OCI-LY1 (cell line): ENCODE data around the gene PLIN5.

Source experiments
- H2AFZ ChIP-seq: fragments of 200-600 bp; sonication (generic), shearing (Covaris generic); 2 replicates; pipeline ENCODE4 v1.6.0; 2014; ENCODE audit warnings: antibody characterized with exemption, mild to moderate bottlenecking, low read length
- H3F3A ChIP-seq: fragments of 200-600 bp; sonication (generic), shearing (Covaris generic); 2 replicates; pipeline ENCODE4 v1.6.0; 2014; ENCODE audit warnings: mild to moderate bottlenecking, antibody characterized with exemption, low read length, moderate library complexity; ENCODE audit not compliant: insufficient read depth
- H3K27ac ChIP-seq: fragments of 200-600 bp; sonication (generic); 2 replicates; pipeline ENCODE4 v1.5.1; 2014; ENCODE audit warnings: low read length, mixed run types, mild to moderate bottlenecking, low read depth; ENCODE audit not compliant: poor library complexity, severe bottlenecking
- H3K27me3 ChIP-seq: fragments of 200-600 bp; sonication (generic); 2 replicates; pipeline ENCODE4 v1.6.0; 2014; ENCODE audit warnings: antibody characterized with exemption, mild to moderate bottlenecking, low read length, moderate library complexity; ENCODE audit not compliant: insufficient read depth
- H3K36me3 ChIP-seq: fragments of 200-600 bp; sonication (generic); 2 replicates; pipeline ENCODE4 v1.6.1; 2014; ENCODE audit warnings: mild to moderate bottlenecking, antibody characterized with exemption, low read length, moderate library complexity, mixed read lengths; ENCODE audit not compliant: insufficient read depth
- H3K4me1 ChIP-seq: fragments of 200-600 bp; sonication (generic); 2 replicates; pipeline ENCODE4 v1.5.1; 2014; ENCODE audit warnings: mild to moderate bottlenecking, low read length, moderate library complexity; ENCODE audit not compliant: insufficient read depth, severe bottlenecking
- H3K4me2 ChIP-seq: fragments of 200-600 bp; sonication (generic), shearing (Covaris generic); 2 replicates; pipeline ENCODE4 v1.6.1; 2014; ENCODE audit warnings: low read length
- H3K4me3 ChIP-seq: fragments of 200-600 bp; sonication (generic); 2 replicates; pipeline ENCODE4 v1.5.1; 2014; ENCODE audit warnings: low read length, low read depth, mild to moderate bottlenecking, mixed read lengths; ENCODE audit not compliant: poor library complexity, severe bottlenecking
- H3K79me2 ChIP-seq: fragments of 200-600 bp; shearing (Covaris generic); 2 replicates; pipeline ENCODE4 v1.6.1; 2016; ENCODE audit warnings: mixed run types, low read length, mixed read lengths; ENCODE audit not compliant: insufficient read depth
- H3K9ac ChIP-seq: fragments of 200-600 bp; sonication (generic), shearing (Covaris generic); 2 replicates; pipeline ENCODE4 v1.6.1; 2014; ENCODE audit warnings: mild to moderate bottlenecking, low read length, mixed read lengths
- H3K9me2 ChIP-seq: fragments of 200-600 bp; sonication (generic), shearing (Covaris generic); 2 replicates; pipeline ENCODE4 v1.6.1; 2014; ENCODE audit warnings: low read depth, mild to moderate bottlenecking, low read length, mixed read lengths
- H3K9me3 ChIP-seq: fragments of 200-600 bp; shearing (Covaris generic); 2 replicates; pipeline ENCODE4 v1.6.1; 2014; ENCODE audit warnings: low read length, mixed read lengths
- H4K20me1 ChIP-seq: fragments of 200-600 bp; sonication (generic), shearing (Covaris generic); 2 replicates; pipeline ENCODE4 v1.6.0; 2016; ENCODE audit warnings: mild to moderate bottlenecking, low read length; ENCODE audit not compliant: insufficient read depth
- EZH2 ChIP-seq: fragments of 200-600 bp; sonication (generic), shearing (Covaris generic); IDR thresholded peaks from 2 replicates; pipeline ENCODE4 v1.8.0; 2017; ENCODE audit warnings: borderline replicate concordance, mixed run types, mild to moderate bottlenecking, antibody characterized with exemption, low read length, moderate library complexity, mixed read lengths
- TF ChIP-seq, protein P1 (sequence below): fragments of 200-600 bp; sonication (generic), shearing (Covaris generic); IDR thresholded peaks from 2 replicates; pipeline ENCODE4 v1.5.1; 2017; ENCODE audit warnings: mild to moderate bottlenecking, antibody characterized with exemption, low read length, moderate library complexity, mixed read lengths

PLIN5 gene

DNA sequence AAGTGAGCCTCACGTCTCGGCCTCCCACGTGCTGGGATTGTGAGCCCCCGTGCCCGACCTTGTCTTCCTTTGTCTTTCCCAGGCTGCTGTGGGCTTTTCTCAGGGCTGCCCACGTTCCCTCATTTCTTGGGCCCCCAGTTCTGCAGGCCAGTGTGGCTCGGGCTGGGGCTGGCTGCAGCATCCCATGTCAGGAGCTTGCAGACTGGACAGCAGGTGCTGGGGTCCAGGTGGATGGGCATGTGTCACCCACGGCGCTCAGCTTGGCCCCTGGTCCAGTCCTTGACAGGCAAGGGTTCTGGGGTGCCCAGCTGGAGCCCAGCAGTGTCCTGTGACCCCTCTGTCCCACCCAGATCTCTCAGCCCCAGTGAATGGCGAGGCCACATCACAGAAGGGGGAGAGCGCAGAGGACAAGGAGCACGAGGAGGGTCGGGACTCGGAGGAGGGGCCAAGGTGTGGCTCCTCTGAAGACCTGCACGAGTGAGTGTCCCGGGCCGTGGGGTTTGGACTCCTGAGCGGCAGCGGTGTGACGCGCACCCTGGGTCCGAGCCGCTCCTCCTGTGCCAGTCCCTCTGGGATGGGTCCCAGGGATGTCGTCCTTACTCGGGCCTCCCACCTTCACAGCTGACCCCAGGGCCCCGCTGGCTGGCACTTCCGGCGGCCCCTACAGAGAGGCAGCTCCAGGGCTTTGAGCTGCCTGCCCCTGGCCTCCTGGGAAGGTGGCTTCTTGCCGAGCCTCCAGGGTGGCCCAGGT, 34.0 kb downstream of the PLIN5 start:
- Histone ChIP-seq H3K36me3 (peaks cover 35% of the 10 kb centered on the region), H3K79me2 (no peaks in the 10 kb centered on the region), H3K9me2 (no peaks in the 10 kb centered on the region), H3K9ac (no peak overlapping the region), H2AFZ (no peak overlapping the region), H4K20me1 (no peaks in the 10 kb centered on the region), H3K4me1 (no peaks in the 10 kb centered on the region), H3K9me3 (no peaks in the 10 kb centered on the region), H3K27me3 (no peaks in the 10 kb centered on the region), H3F3A (no peaks in the 10 kb centered on the region), H3K27ac (no peak overlapping the region), H3K4me3 (no peak overlapping the region), H3K4me2 (no peak overlapping the region)
- TF ChIP-seq, protein P1, sequence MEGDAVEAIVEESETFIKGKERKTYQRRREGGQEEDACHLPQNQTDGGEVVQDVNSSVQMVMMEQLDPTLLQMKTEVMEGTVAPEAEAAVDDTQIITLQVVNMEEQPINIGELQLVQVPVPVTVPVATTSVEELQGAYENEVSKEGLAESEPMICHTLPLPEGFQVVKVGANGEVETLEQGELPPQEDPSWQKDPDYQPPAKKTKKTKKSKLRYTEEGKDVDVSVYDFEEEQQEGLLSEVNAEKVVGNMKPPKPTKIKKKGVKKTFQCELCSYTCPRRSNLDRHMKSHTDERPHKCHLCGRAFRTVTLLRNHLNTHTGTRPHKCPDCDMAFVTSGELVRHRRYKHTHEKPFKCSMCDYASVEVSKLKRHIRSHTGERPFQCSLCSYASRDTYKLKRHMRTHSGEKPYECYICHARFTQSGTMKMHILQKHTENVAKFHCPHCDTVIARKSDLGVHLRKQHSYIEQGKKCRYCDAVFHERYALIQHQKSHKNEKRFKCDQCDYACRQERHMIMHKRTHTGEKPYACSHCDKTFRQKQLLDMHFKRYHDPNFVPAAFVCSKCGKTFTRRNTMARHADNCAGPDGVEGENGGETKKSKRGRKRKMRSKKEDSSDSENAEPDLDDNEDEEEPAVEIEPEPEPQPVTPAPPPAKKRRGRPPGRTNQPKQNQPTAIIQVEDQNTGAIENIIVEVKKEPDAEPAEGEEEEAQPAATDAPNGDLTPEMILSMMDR, result no peak
- TF ChIP-seq EZH2, result no peak

DNA sequence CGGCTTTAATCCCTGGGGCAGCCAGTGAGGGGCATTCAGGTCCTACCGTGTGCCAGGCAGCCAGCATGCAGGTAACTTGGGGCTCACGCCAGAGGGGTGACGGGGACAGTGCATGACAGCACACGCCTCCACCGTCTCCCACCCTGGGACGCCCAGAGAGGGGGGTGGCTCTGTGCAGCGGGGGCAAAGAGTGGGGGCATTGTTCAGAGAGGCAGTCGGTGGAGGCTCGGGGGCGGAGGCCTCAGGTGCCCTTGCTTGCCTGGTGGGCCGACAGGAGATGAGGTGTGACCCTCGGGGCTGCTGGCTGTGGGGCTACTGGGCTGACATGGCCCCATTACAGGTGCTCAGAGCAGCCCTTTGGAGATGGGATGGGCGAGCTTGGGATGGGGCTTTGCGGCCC, 35.2 kb downstream of the PLIN5 start:
- Histone ChIP-seq H3K4me2 (no peak overlapping the region), H2AFZ (no peak overlapping the region), H3K79me2 (no peaks in the 10 kb centered on the region), H3K27ac (no peak overlapping the region), H3K9ac (no peak overlapping the region), H3K27me3 (no peaks in the 10 kb centered on the region), H3K4me1 (no peaks in the 10 kb centered on the region), H4K20me1 (no peaks in the 10 kb centered on the region), H3K36me3 (peaks cover 35% of the 10 kb centered on the region), H3K9me2 (no peaks in the 10 kb centered on the region), H3K9me3 (no peaks in the 10 kb centered on the region), H3K4me3 (no peak overlapping the region), H3F3A (no peaks in the 10 kb centered on the region)
- TF ChIP-seq EZH2, result no peak

DNA sequence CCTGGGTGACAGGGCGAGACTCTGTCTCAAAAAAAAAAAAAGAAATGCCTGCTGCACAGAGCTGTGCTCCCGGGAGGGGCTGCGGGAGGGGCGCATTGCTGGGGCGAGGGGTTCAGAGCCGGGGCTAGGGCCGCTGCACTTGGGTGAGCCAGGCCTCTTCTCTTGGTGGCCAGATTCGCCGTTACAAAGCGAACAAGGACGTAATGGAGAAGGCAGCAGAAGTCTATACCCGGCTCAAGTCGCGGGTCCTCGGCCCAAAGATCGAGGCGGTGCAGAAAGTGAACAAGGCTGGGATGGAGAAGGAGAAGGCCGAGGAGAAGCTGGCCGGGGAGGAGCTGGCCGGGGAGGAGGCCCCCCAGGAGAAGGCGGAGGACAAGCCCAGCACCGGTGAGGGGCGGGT, 35.7 kb downstream of the PLIN5 start:
- no peaks in the 10 kb centered on the region for H3K79me2 ChIP-seq
- no peaks in the 10 kb centered on the region for H3K4me1 ChIP-seq
- no peak overlapping the region for H2AFZ ChIP-seq
- no peak overlapping the region for H3K27ac ChIP-seq
- H3K27me3 ChIP-seq, result no peaks in the 10 kb centered on the region
- H3F3A ChIP-seq, result no peaks in the 10 kb centered on the region
- no peaks in the 10 kb centered on the region for H4K20me1 ChIP-seq
- H3K9me3 ChIP-seq, result no peaks in the 10 kb centered on the region
- H3K36me3 ChIP-seq, result peaks cover 36% of the 10 kb centered on the region
- no peak for TF ChIP-seq EZH2
- TF ChIP-seq, protein P1, result no peak
- H3K9me2 ChIP-seq, result no peaks in the 10 kb centered on the region
- no peak overlapping the region for H3K4me2 ChIP-seq
- H3K9ac ChIP-seq, result no peak overlapping the region
- H3K4me3 ChIP-seq, result no peak overlapping the region

DNA sequence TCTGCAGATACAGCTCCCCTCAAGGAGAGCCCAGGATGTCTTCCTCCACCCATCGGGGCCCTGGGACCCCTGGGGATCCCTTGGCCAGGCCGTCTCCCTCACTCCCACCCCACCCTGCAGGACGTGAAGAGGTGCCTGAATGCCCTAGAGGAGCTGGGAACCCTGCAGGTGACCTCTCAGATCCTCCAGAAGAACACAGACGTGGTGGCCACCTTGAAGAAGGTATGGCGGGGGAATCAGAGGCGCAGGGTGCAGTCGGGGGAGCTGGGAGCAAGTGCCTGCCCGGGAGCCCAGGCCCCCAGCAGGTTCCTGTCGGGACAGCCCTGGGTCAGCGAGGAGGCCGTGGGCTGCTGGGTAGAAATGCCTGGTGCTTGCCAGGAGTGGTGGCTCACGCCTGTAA, 36.3 kb downstream of the PLIN5 start:
- no peak overlapping the region for H3K4me2 ChIP-seq
- H3K36me3 ChIP-seq, result peaks cover 42% of the 10 kb centered on the region
- no peak overlapping the region for H3K27ac ChIP-seq
- H3K4me1 ChIP-seq, result no peaks in the 10 kb centered on the region
- no peaks in the 10 kb centered on the region for H4K20me1 ChIP-seq
- no peaks in the 10 kb centered on the region for H3K9me2 ChIP-seq
- H3F3A ChIP-seq, result no peaks in the 10 kb centered on the region
- no peak overlapping the region for H3K9ac ChIP-seq
- no peak overlapping the region for H3K4me3 ChIP-seq
- no peak overlapping the region for H2AFZ ChIP-seq
- no peaks in the 10 kb centered on the region for H3K79me2 ChIP-seq
- TF ChIP-seq, protein P1, result no peak
- no peak for TF ChIP-seq EZH2
- H3K9me3 ChIP-seq, result no peaks in the 10 kb centered on the region
- no peaks in the 10 kb centered on the region for H3K27me3 ChIP-seq
